Kidney (tissue), 14 donors: Measurements from ENCODE around the gene SMOC1. TPM values are rescaled to one million over a fixed set of nuclear protein-coding genes. Genes with fewer than 3 reads are reported as not detected.

Source experiments
- DNase-seq, 5 donors: peaks; one replicate each; pipeline ENCODE4 v3.0.0-alpha.2; 2013 to 2020
- FAIRE-seq: peaks from 2 replicates; lab custom pipeline; 2012; peaks lifted over from hg19 to GRCh38; lab: Jason Lieb, UNC
- H3K27ac ChIP-seq, 2 donors: one replicate each; pipeline ENCODE4 v1.7.0; 2013; ENCODE audit warnings: low read depth in 2 of 2, low read length in 2 of 2, inconsistent platforms in 1 of 2
- H3K27me3 ChIP-seq: one replicate; pipeline ENCODE4 v1.7.1; 2013; ENCODE audit warnings: low read length, inconsistent platforms; ENCODE audit not compliant: control insufficient read depth, insufficient read depth
- H3K36me3 ChIP-seq, 3 donors: one replicate each; pipeline versions ENCODE4 v1.7.0 to v1.7.1; 2013; ENCODE audit warnings: low read length in 3 of 3, control low read depth in 1 of 3, inconsistent platforms in 1 of 3; ENCODE audit not compliant: insufficient read depth in 3 of 3, control insufficient read depth in 2 of 3
- H3K4me1 ChIP-seq, 3 donors: one replicate each; pipeline versions ENCODE4 v1.7.0 to v1.7.1; 2013; ENCODE audit warnings: low read length in 3 of 3, inconsistent platforms in 1 of 3, low read depth in 1 of 3; ENCODE audit not compliant: control insufficient read depth in 2 of 3, insufficient read depth in 2 of 3
- H3K4me3 ChIP-seq, 3 donors: one replicate each; pipeline versions ENCODE4 v1.7.0 to v1.8.1; 2013; ENCODE audit warnings: low read length in 3 of 3, control low read depth in 1 of 3, inconsistent platforms in 1 of 3
- H3K9ac ChIP-seq, 3 donors: one replicate each; pipeline versions ENCODE4 v1.7.0 to v1.7.1; 2013; ENCODE audit warnings: low read length in 3 of 3, control low read depth in 1 of 3, inconsistent platforms in 1 of 3
- H3K9me3 ChIP-seq, 3 donors: one replicate each; pipeline versions ENCODE4 v1.7.0 to v1.7.1; 2013; ENCODE audit warnings: low read length in 3 of 3, control low read depth in 1 of 3, inconsistent platforms in 1 of 3; ENCODE audit not compliant: control insufficient read depth in 2 of 3, insufficient read depth in 1 of 3
- CTCF ChIP-seq: IDR thresholded peaks from 3 replicates; pipeline ENCODE4 v1.5.1; 2012; ENCODE audit warnings: mild to moderate bottlenecking, moderate library complexity, borderline replicate concordance; ENCODE audit not compliant: insufficient read depth; ENCODE audit errors: extremely low read depth
- intact Hi-C: fragments of 100-400 bp; cut with DNase I; formaldehyde crosslinking; loops from one replicate; pipeline ENCODE4 v1.11.1; 2022
- polyA plus RNA-seq: library from polyadenylated mRNA; stranded (reverse); fragments of 350-450 nt; fragmentation: Illumina TruSeq; extraction: RNeasy Lipid Tissue Mini Kit (QIAGEN cat#74804); gene quantifications from one replicate; pipeline ENCODE4 v1.2.3, GENCODE V29; 2014; ENCODE audit warnings: low read depth, low replicate concordance; ENCODE audit not compliant: insufficient read depth
- total RNA-seq: library from RNA; stranded (reverse); fragmentation: NEBNext Ultra II Directional; extraction: Animal tissue kit (Norgen Biotek cat#: 25700); gene quantifications from one replicate; pipeline ENCODE4 v1.2.1, GENCODE V29; 2021
- donor health status: control.
- donor health status: control.
- donor health status: control.
- donor health status: control.
- donor health status: control.
- donor health status: DM: yes; HTN: yes; CAD: no.
- donor health status: Normal renal cell carcinoma (clear cell type).

The SMOC1 gene
- total and polyA plus RNA-seq, 2 donors from 2014 or later = 1.2 to 2.8 TPM

- H3K27ac ChIP-seq = no peak overlapping the region
- DNase-seq = no peak
- no peak overlapping the region for H3K4me3 ChIP-seq
- H3K9me3 ChIP-seq = peaks cover 0 to 12% (median 0%) of the 10 kb centered on the region in 3 donors
- no peaks in the 10 kb centered on the region for H3K36me3 ChIP-seq
- H3K27me3 ChIP-seq = no peaks in the 10 kb centered on the region
- no peaks in the 10 kb centered on the region for H3K4me1 ChIP-seq
- intact Hi-C loops = no loop called here
- no peak overlapping the region for H3K9ac ChIP-seq
- no peak for TF ChIP-seq CTCF
- FAIRE-seq = no peak
Measured at GRCh38 chr14:69896080-69896479, 16.9 kb downstream of the SMOC1 start.

- intact Hi-C loops = no loop called here
- Histone ChIP-seq H3K9me3 (peaks cover 0 to 12% (median 0%) of the 10 kb centered on the region in 3 donors), H3K4me3 (no peak overlapping the region), H3K9ac (no peak overlapping the region), H3K27me3 (no peaks in the 10 kb centered on the region), H3K4me1 (no peaks in the 10 kb centered on the region), H3K36me3 (no peaks in the 10 kb centered on the region), H3K27ac (no peak overlapping the region)
- FAIRE-seq (no peak), DNase-seq (no peak)
- TF ChIP-seq CTCF = no peak
Measured at GRCh38 chr14:69896972-69897371, 17.8 kb downstream of the SMOC1 start.

- Histone ChIP-seq H3K27me3 (no peaks in the 10 kb centered on the region), H3K4me1 (no peaks in the 10 kb centered on the region), H3K4me3 (no peak overlapping the region), H3K9me3 (peaks cover 0 to 12% (median 0%) of the 10 kb centered on the region in 3 donors), H3K27ac (no peak overlapping the region), H3K36me3 (no peaks in the 10 kb centered on the region), H3K9ac (no peak overlapping the region)
- TF ChIP-seq CTCF = no peak
- DNase-seq = no peak
- intact Hi-C loops = no loop called here
- no peak for FAIRE-seq
Measured at GRCh38 chr14:69900603-69901002, 21.4 kb downstream of the SMOC1 start.
